ENCODE results near the gene PCDH9.
"Not testable (repeated sequence)": the region's sequence is repeated elsewhere in the genome, so short reads cannot be mapped to it uniquely, and the experiment has no call there.

The PCDH9 gene

DNA sequence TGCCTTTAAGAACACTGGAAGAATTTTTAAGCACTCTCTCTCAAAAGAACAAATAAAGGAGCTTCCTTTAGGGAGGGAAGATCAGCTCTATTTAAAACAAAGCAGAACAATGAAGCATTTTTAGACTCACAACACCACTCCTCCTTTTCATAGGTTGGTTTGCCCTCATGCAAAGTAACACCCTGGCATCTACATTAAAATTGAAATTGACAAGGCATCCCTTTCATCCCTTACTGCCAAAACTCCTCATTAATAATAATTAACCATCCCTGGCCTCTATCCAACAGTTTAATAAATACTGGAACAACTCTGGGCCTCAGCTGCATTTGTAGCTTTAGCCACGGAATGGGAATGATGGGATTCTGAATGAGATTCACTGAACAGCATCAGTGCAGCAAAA, 929.1 kb downstream of the PCDH9 start:
- TF ChIP-seq CTCF (IDR thresholded peaks at IDR 0.05; ENCODE audit: low read depth, low read length) = no peak
- no peak for DNase-seq (ENCODE audit: low read depth, low spot score)
- in situ Hi-C loops (cut with HindIII; ENCODE audit: low sequenced_read_pairs) = no loop called here

GRCh38 chr13:66296875-66297274, 933.3 kb downstream of the PCDH9 start:
- TF ChIP-seq CTCF (IDR thresholded peaks at IDR 0.05; ENCODE audit: low read depth, low read length) = no peak
- no peak for DNase-seq (ENCODE audit: low read depth, low spot score)
- in situ Hi-C loops (cut with HindIII; ENCODE audit: low sequenced_read_pairs) = no loop called here
- H3K4me3 ChIP-seq (ENCODE audit: low read depth, low read length) = no peak overlapping the region

More for the DNA sequence above, 929.1 kb downstream of the PCDH9 start:
- no peak overlapping the region for H3K4me3 ChIP-seq (ENCODE audit: low read depth, low read length)

GRCh38 chr13:66296328-66296727, 933.8 kb downstream of the PCDH9 start:
- no peak overlapping the region for H3K4me3 ChIP-seq (ENCODE audit: low read depth, low read length)
- no peak for TF ChIP-seq CTCF (IDR thresholded peaks at IDR 0.05; ENCODE audit: low read depth, low read length)
- in situ Hi-C loops (cut with HindIII; ENCODE audit: low sequenced_read_pairs) = no loop called here
- DNase-seq (ENCODE audit: low read depth, low spot score) = no peak

DNA sequence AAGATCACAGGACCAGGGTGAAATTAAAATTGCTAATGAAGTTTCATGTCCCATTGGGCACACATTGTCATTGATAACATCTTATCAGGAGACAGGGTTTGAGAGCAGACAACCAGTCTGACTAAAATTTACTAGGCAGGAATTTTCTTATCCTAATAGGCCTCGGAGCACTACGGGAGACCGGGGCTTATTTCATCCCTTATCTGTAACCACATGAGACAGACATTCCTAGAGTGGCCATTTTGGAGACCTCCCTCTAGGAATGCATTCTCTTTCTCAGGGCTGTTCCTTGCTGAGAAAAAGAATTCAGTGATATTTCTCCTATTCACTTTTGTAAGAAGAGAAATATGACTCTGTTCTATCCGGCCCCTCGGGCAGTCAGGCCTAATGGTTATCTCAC, 943.3 kb downstream of the PCDH9 start:
- DNase-seq (ENCODE audit: low read depth, low spot score); in situ Hi-C loops (cut with HindIII; ENCODE audit: low sequenced_read_pairs); H3K4me3 ChIP-seq (ENCODE audit: low read depth, low read length): not testable (repeated sequence)

- in situ Hi-C loops (cut with HindIII; ENCODE audit: low sequenced_read_pairs) = no loop called here
- no peak for DNase-seq (ENCODE audit: low read depth, low spot score)
- TF ChIP-seq CTCF (IDR thresholded peaks at IDR 0.05; ENCODE audit: low read depth, low read length) = no peak
Observed at GRCh38 chr13:66275416-66275815, 954.7 kb downstream of the PCDH9 start.

DNA sequence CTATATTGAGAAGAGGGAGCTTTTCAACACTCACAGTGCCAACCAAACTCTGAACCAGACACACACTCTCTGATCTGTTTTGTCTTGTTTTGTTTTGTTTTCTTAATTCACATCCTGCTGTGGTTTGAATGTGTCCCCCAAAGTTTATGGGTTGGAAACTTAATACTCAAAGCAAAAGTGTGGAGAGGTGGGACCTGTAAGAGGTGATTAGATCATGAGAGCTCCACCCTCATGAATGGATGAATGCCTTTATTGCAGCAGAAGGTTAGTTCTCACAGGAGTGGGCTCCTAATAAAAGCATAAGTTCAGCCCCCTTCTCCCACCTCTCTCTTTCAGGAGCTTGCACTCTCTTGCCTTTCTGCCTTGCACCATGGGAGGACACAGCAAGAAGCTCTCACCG, 957.1 kb downstream of the PCDH9 start:
- H3K4me3 ChIP-seq (ENCODE audit: low read depth, low read length) = no peak overlapping the region
- TF ChIP-seq CTCF (IDR thresholded peaks at IDR 0.05; ENCODE audit: low read depth, low read length) = no peak
- no peak for DNase-seq (ENCODE audit: low read depth, low spot score)
- in situ Hi-C loops (cut with HindIII; ENCODE audit: low sequenced_read_pairs) = no loop called here

More at GRCh38 chr13:66275416-66275815, 954.7 kb downstream of the PCDH9 start:
- H3K4me3 ChIP-seq (ENCODE audit: low read depth, low read length) = no peak overlapping the region

DNA sequence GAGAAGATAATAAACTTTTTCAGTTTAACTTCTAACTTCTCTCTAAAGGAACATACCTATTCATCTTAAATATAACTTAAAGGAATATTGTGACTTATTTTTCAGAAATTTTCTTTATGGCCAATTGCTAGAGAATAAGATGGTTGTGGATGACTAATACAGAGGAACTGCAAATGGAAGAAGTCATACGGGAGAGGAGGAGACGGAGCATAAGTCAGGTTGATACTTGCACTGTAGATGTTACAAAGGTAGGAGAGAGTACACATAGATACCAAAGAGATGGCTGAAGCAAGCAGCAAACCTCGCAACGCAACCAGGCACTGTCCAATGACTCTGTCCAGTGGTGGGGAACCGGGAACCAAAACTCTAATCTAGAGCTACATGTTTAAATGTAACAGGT, 963.4 kb downstream of the PCDH9 start:
- no peak for TF ChIP-seq CTCF (IDR thresholded peaks at IDR 0.05; ENCODE audit: low read depth, low read length)
- in situ Hi-C loops (cut with HindIII; ENCODE audit: low sequenced_read_pairs) = no loop called here
- DNase-seq (ENCODE audit: low read depth, low spot score) = no peak
- no peak overlapping the region for H3K4me3 ChIP-seq (ENCODE audit: low read depth, low read length)

Data from astrocyte of the spinal cord (primary cell).